ENCODE measurements around the gene ATG9B. TPM values are rescaled to one million over a fixed set of nuclear protein-coding genes. Genes with fewer than 3 reads are reported as not detected.

The ATG9B gene
- total and polyA plus RNA-seq, 9 of the 15 experiments (the other 6 are each of a cell fraction or from before 2014, with no cell fraction given): 0.29 to 8.0 (median 2.1) TPM

DNA sequence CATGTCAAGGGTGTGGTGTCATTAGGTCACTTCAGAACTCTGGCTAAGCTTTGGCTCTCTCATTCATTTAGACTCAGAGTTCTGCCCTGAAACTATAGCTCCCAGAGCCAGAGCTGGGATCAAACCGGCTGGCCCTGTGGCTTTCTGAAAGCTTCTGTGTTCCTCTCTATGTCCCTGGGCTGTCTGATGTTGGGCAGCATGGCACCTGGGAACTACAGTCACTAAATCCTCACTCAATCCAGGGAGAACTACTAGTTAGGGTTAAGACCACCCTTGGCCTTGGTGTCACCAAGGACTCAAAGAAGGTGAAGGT, 13.2 kb downstream of the ATG9B start (continued):
- TF ChIP-seq, protein P1, sequence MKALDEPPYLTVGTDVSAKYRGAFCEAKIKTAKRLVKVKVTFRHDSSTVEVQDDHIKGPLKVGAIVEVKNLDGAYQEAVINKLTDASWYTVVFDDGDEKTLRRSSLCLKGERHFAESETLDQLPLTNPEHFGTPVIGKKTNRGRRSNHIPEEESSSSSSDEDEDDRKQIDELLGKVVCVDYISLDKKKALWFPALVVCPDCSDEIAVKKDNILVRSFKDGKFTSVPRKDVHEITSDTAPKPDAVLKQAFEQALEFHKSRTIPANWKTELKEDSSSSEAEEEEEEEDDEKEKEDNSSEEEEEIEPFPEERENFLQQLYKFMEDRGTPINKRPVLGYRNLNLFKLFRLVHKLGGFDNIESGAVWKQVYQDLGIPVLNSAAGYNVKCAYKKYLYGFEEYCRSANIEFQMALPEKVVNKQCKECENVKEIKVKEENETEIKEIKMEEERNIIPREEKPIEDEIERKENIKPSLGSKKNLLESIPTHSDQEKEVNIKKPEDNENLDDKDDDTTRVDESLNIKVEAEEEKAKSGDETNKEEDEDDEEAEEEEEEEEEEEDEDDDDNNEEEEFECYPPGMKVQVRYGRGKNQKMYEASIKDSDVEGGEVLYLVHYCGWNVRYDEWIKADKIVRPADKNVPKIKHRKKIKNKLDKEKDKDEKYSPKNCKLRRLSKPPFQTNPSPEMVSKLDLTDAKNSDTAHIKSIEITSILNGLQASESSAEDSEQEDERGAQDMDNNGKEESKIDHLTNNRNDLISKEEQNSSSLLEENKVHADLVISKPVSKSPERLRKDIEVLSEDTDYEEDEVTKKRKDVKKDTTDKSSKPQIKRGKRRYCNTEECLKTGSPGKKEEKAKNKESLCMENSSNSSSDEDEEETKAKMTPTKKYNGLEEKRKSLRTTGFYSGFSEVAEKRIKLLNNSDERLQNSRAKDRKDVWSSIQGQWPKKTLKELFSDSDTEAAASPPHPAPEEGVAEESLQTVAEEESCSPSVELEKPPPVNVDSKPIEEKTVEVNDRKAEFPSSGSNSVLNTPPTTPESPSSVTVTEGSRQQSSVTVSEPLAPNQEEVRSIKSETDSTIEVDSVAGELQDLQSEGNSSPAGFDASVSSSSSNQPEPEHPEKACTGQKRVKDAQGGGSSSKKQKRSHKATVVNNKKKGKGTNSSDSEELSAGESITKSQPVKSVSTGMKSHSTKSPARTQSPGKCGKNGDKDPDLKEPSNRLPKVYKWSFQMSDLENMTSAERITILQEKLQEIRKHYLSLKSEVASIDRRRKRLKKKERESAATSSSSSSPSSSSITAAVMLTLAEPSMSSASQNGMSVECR (CRISPR knock-in tag; IDR thresholded peaks at IDR 0.05): peak; percentile 62; the same call in 1 of the 2 replicates
- TF ChIP-seq, protein P2, sequence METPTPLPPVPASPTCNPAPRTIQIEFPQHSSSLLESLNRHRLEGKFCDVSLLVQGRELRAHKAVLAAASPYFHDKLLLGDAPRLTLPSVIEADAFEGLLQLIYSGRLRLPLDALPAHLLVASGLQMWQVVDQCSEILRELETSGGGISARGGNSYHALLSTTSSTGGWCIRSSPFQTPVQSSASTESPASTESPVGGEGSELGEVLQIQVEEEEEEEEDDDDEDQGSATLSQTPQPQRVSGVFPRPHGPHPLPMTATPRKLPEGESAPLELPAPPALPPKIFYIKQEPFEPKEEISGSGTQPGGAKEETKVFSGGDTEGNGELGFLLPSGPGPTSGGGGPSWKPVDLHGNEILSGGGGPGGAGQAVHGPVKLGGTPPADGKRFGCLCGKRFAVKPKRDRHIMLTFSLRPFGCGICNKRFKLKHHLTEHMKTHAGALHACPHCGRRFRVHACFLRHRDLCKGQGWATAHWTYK (CRISPR knock-in tag; IDR thresholded peaks at IDR 0.05): no peak
- no peak for TF ChIP-seq PCBP1 (IDR thresholded peaks at IDR 0.05; ENCODE audit: low read depth, low read length, poor library complexity, severe bottlenecking)
- no peak for TF ChIP-seq ZNF436 (CRISPR knock-in tag; IDR thresholded peaks at IDR 0.05)
- TF ChIP-seq TEAD1 (CRISPR knock-in tag; IDR thresholded peaks at IDR 0.05): no peak
- no peak for TF ChIP-seq ZNF778 (CRISPR knock-in tag; IDR thresholded peaks at IDR 0.05)
- TF ChIP-seq, protein P3, sequence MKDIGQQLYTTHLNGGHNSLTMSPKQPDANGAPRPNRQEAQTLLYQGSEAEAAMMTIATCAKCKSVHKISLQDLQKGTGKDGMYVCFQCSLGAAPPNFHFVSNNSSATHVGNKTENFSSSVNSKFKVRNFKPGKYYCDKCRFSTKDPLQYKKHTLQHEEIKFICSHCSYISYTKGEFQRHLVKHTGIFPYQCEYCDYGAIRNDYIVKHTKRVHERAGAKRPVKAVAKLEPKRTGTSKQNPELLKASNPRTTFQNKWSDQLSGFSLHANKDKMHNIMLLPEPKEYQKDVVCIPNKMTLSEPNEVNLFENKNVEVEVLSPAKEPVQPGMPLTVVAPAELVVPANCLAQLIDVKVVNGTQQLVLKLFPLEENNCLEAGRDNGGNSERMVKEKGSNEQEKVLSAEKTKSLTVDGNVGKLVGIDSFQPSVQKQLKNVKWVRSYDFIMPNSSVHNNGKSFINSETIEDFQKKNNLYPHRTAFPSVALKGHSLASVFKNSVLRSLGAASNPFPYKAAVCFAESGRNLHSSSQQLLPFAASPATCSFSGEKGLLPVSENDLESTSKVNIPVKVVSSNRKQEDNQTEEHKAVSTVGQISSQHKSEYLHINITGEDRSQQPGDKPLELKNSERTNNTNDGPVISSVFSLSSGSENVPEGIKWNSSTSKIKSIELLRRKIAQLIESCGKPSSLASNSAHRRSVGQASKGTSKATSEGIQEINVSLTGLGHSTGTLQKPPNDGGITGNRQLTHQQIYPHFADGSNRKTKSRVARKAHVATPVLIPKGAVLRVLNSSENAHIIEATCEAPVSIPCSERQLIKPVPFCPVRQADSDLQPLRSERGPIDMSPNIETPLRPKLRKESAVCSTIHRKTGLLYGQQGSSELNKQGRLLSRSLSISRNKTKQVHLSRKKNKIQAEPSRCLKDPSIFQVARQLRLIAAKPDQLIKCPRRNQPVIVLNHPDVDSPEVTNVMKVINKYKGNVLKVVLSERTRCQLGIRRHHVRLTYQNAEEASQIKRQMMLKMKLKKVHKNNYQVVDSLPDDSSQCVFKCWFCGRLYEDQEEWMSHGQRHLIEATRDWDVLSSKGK (CRISPR knock-in tag; IDR thresholded peaks at IDR 0.05): no peak
- TF ChIP-seq MTF1 (CRISPR knock-in tag; IDR thresholded peaks at IDR 0.05; ENCODE audit: borderline replicate concordance): no peak
- TF ChIP-seq ZNF282 (CRISPR knock-in tag; IDR thresholded peaks at IDR 0.05): no peak
- TF ChIP-seq, protein P4, sequence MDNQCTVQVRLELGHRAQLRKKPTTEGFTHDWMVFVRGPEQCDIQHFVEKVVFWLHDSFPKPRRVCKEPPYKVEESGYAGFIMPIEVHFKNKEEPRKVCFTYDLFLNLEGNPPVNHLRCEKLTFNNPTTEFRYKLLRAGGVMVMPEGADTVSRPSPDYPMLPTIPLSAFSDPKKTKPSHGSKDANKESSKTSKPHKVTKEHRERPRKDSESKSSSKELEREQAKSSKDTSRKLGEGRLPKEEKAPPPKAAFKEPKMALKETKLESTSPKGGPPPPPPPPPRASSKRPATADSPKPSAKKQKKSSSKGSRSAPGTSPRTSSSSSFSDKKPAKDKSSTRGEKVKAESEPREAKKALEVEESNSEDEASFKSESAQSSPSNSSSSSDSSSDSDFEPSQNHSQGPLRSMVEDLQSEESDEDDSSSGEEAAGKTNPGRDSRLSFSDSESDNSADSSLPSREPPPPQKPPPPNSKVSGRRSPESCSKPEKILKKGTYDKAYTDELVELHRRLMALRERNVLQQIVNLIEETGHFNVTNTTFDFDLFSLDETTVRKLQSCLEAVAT (IDR thresholded peaks at IDR 0.05): no peak
- TF ChIP-seq ASH1L (IDR thresholded peaks at IDR 0.05; ENCODE audit: borderline replicate concordance, low read depth, partially characterized antibody): no peak
- TF ChIP-seq, protein P5, sequence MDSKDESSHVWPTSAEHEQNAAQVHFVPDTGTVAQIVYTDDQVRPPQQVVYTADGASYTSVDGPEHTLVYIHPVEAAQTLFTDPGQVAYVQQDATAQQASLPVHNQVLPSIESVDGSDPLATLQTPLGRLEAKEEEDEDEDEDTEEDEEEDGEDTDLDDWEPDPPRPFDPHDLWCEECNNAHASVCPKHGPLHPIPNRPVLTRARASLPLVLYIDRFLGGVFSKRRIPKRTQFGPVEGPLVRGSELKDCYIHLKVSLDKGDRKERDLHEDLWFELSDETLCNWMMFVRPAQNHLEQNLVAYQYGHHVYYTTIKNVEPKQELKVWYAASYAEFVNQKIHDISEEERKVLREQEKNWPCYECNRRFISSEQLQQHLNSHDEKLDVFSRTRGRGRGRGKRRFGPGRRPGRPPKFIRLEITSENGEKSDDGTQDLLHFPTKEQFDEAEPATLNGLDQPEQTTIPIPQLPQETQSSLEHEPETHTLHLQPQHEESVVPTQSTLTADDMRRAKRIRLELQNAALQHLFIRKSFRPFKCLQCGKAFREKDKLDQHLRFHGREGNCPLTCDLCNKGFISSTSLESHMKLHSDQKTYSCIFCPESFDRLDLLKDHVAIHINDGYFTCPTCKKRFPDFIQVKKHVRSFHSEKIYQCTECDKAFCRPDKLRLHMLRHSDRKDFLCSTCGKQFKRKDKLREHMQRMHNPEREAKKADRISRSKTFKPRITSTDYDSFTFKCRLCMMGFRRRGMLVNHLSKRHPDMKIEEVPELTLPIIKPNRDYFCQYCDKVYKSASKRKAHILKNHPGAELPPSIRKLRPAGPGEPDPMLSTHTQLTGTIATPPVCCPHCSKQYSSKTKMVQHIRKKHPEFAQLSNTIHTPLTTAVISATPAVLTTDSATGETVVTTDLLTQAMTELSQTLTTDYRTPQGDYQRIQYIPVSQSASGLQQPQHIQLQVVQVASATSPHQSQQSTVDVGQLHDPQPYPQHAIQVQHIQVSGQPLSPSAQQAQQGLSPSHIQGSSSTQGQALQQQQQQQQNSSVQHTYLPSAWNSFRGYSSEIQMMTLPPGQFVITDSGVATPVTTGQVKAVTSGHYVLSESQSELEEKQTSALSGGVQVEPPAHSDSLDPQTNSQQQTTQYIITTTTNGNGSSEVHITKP (IDR thresholded peaks at IDR 0.05; ENCODE audit: partially characterized antibody): peak; percentile 57
- no peak for TF ChIP-seq NONO (IDR thresholded peaks at IDR 0.05; ENCODE audit: low read depth in 2 of 2, low read length in 1 of 2)
